C4-2B (cell line): Measurements from ENCODE around the gene OSER1.

Source experiments
- CTCF ChIP-seq: fragments of 450-650 bp; conservative IDR thresholded peaks from 2 replicates; pipeline ENCODE4 v1.5.1; 2017; ENCODE audit warnings: mild to moderate bottlenecking
- ZFX ChIP-seq: fragments of 450-650 bp; IDR thresholded peaks from 2 replicates; pipeline ENCODE4 v1.6.1; 2017

GRCh38 chr20:44154521-44155001, 56.0 kb downstream of the OSER1 start:
- TF ChIP-seq CTCF = no peak
- TF ChIP-seq ZFX = no peak
